GM19025 (cell line): ENCODE data around the gene ST3GAL6.

ENCODE experiments used
- ATAC-seq: cut with Tn5 transposase; IDR thresholded peaks from one replicate; pipeline ENCODE4 v1.9.1; 2021; ENCODE audit warnings: mild to moderate bottlenecking, low read depth, moderate library complexity; ENCODE audit not compliant: unreplicated experiment

Gene ST3GAL6

DNA sequence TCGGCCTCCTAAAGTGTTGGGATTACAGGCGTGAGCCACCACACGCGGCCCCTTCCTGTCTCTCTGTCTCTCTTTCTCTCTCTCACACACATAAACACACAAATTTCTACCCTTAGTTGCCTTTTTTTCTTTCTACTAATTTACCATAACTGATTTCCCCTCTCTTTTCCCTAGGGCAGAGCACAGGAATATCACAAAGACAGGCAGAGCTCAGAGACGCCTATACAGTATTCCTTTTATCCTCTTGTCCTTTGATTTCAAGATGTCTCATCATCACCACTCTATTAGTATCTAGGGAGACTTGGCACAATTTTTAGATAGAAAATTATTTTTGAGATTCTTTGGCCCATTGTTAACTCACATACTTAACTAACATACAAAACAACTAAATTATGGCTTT lies 25.8 kb upstream of the ST3GAL6 start:
- no peak for ATAC-seq

DNA sequence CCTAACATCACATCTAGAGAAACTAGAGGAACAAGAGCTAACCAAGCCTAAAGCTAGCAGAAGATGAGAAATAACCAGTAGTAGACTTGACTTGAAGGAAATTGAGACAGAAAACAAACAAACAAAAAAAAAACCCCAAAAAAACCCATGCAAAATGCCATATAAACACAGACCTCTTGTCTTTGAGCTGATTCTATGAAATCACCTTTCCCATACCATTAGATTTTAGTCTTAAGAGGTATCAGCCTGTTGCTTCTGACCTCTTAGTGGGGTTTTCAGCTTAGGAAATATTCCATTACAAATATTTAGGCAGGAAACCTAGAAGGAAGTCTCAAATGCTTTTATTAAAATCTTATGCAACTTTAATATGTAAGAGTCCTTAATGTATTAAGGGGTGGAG lies 23.9 kb upstream of the ST3GAL6 start:
- ATAC-seq: no peak

DNA sequence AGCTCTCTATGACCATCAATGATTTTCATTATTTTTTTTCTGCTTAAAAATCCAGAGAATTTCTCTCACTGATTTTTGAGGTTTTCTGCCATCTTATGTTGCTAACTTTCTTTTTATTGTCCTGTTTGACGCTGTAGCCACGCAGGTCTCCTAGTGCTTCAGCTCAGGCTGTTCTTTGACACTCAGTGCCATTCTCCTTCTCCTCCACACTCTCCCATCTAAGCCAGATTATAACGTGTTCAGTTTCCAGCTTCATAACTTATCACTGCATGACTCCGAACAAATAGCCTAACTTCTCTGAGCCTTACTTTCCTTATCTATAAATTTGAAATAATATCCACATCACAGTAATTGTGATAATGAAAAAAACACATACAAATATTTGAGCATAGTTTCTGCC lies 22.8 kb upstream of the ST3GAL6 start:
- ATAC-seq: no peak

DNA sequence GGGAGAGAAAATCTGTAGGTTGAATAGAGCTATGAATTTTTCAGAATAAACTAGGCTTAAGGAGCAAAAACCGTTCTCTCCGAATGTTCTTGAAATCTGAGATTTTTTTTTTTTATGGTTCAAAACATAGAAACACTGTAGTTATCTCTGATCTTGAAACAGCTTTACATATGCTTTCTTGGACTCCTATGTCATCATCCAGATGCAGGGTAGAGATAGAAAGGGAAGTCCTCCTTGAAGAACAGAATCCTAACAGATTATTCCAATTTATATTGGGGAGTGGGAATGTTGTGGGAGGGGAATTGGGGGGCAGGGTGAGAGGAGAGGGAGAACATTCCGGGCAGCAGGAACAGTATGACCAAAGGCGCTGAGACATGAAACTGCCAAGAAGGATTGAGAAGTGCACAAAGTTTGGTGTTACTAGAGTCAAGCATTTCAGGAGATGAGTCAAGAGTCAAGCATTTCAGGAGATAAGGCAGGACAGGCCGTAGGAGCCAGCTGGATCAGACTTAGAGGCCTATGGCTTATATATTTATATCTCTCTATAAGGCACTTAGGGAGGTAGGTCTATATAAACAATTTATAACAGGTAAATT lies 21.9 kb upstream of the ST3GAL6 start:
- ATAC-seq: no peak

DNA sequence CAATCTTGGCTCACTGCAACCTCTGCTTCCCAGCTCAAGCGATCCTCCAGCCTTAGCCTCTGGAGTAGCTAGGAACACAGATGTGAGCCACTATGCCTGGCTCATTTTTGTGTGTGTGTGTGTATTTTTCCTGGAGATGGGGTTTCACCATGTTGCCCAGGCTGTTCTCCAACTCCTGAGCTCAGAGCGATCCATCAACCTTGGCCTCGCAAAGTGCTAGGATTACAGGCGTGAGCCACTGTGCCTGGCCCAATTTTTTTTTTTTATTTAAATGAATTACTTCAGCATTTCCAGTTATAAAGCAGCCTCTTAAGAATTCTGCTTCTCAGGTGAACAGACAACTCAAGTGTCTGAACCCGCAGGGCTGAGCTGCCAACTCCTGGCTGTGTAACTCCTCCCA lies 20.1 kb upstream of the ST3GAL6 start:
- no peak for ATAC-seq

DNA sequence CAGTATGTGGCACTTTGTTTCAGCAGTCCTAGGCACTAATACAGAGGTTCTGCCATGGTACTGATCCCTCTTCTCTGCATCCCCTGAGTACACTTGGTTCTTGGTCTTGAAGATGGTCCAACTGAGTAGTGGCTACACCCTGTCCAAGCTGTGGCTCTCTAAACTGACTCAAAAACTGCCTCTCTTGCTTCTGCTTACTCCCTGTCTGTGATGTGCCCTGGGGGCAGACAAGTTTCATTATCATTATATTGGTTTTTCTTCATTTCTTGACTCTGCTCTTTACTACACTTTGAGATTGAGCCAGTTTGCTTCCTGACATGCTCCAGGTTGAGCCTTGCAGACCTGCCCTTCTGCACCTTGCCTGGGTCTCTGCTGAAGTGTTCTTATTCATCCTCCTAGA lies 18.9 kb upstream of the ST3GAL6 start:
- ATAC-seq: no peak

DNA sequence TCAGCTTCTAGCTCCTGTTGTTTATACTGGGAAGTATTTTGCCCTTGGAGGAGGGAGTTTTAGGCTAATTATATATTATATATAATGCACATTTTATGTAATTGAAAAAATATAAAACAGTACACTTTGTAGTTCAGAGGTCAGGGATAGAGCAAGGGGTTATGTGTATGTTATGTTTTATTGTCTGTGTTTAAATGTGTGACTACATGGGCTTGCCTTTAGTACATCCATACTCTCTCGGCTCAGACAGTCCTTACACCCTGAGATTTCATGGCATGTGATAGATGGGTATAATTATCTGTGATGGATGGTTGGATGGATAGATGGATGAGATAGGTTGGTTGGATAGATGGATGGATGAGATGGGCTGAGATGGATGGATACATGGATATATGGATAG lies 17.4 kb upstream of the ST3GAL6 start:
- ATAC-seq: no peak

DNA sequence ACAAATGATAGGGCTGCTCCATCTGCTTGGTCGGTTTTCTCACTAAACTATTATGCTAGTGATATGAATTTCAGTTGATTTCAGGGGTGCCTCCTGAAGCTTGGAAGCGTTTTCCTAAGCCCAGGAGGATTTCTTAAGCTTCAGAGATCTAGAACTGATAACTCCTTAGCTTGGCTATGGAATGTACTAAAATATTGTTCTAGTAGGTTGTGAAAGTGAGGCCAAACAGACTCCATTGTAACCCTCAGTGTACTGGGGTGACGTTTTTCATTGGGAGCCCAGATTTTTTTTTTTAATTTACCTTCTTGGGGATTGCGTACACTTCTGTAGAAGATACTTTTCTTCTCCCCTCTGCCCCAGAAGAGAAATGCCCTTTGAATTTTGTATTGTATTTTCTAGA lies 17.0 kb upstream of the ST3GAL6 start:
- no peak for ATAC-seq

DNA sequence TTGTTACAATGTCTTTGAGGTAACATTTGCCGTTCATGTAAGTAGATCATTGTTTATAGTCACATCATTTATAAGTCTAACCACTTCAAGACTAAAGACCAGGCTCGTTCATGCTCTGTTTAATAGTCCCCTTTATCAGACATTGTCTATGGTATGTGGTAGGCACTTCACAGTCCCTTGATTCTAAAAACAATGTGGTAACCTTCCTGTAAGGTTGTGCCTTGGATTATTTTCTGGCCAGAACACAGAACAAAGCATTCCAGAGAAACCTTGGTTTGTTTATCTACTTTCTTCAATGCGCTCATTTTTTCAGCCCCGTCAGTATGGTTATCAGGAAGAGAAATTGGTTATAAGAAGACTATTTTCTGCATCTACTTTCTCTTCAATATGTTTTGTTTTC lies 16.3 kb upstream of the ST3GAL6 start:
- no peak for ATAC-seq

DNA sequence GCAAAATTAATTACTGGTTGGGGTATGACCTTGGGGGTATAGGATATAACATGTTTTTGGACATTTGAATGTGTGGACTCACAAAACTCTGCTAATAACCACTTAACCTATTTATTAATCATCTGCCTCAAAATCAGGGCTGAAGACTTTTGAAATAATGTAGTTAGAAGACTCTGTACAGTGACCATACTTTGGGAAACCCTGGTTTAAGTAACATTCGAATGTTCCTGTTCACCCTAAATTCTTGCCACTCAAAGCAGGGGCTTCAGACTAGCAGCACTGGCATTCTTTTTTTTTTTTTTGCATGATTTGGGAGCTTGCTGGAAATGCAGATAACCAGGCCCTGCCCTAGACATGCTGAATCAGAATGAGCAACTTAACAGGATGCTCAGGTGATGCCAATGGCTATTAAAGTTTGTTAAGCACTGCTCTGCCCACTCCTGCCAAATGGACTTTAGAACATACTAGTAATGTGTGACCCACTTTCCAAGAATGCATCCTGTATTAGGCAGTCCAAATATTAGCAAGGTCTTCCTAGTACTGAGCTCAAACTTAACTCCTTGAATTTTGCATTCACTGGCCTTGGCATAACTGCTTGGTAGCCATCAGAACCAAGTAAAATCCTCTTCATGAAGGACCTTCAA lies 12.7 kb upstream of the ST3GAL6 start:
- ATAC-seq: no peak

DNA sequence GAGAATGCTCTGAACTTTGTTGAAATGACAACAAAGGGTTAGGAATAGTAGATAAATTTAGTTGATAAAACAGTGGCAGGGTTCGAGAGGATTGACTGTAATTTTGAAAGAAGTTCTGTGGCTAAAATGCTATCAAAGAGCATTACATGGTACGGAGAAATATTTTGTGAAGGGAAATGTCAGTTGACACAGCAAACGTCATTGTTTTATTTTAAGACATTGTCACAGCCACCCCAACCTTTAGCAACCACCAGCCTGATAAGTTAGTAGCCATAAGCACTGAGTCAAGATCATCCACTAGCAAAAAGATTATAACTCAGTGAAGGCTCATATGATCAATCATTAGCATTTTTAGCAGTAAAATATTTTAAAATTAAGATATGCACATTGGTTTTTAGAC lies 8.7 kb upstream of the ST3GAL6 start:
- ATAC-seq: no peak

DNA sequence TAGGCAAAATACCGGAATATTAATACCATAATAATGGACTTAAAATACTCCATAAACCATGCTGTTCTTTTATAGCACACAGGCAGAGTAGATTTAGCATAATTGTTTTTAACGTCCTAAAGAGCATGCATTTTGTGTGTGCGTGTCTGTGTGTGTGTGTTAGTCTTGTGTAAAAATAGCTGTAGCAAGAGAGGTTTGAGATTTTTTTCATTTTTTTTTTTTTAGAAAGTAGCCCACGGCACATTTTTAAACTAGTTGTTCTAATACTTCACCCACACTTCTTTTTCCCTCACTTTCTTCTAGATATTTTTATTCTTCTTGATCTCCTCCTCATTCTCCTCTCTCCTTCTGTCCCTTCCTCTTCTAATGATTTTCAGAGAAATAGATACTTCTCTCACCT lies 7.5 kb upstream of the ST3GAL6 start:
- ATAC-seq: no peak

DNA sequence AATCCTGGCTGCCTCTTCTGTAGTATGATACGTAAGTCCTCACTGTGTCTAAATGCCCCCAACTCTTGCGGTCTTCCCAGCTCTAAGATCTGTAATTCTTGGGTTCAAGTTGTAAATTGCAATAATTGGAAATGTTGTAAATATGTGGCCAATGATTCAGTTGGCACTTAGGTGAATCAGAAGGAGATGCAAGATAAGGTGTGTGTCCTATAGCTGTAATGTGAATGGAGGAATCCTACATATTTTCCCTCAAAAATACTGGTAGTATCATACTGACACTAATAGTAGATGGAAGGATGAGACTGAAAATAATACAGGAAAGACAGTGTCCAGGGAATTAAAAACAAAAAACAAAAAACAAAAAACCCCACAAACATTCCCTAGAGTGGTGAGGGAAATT lies 3.5 kb upstream of the ST3GAL6 start:
- ATAC-seq: no peak

DNA sequence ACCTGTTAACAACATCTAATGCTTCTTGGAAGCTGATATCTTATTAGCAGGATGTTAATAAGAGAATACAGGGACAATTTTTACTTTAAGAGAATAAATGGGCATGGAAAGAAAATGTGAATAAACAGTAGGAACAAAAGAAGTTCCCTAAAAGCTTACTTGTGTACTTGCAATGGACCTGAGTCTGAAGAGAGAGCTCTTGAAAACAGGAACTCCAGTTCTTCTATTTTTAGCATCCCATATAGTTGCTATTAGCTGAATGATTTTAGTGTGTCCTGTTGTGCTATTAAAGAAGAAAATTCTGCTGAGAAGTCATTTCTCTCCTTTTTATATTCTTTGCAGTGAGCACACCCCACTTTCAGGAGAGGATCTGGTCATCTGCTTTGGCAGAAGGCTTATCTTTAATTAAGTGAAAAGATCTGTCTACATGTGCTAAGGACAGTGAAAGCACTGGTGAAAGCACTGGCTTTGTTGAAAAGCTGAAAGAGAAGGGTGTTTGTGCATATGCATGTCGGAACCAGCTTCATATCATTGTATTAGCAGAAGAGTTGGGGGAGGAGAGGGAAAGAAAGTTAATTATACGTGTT lies 1.4 kb upstream of the ST3GAL6 start:
- no peak for ATAC-seq

DNA sequence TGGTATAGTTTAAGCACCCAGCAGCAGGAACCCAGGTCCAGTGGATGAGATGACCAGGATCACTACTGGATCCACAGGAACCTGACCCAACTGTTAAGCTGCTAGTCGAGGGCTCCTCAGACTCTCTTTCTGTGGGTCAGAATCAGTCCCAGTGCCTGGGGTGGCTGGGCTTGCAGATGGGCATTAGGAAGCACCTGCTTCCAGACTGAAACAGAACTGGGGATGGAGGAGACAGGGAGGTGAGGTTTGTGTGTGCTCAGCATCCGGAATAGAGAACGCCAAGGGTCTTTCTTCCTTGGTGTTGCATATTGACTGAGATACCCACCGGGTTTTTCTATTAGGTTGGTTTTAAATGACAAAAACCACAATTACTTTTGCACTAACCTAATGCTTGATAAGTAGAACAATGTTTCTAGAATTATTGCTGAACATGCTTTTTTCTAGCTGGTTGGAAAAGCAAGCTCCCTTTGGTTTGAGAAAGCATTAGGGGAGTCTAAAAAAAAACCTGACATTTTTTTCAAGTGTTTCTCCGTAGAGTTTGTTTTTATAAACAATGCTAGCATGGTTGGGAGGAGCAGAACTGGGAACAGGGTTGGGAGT lies 779 bp downstream of the ST3GAL6 start:
- ATAC-seq: no peak

DNA sequence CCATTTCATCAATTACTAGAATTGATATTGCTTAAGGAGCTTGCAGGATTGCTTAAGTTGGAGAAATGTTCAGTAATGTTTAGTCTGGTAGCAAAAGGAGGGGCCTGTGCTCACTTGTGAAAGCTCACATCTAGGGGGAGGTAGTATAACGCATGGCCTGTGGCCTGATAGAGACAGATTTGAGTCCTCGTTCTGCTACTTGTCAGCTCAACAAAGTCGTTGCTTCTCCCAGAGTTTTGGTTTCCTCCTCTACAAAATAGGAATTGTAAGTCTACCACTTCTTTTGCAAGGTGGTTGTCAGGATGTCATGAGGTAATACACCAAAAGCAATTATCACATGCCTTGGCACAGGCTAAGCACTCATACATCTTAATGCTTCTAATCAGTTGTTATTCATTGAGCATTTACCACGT lies 1.3 kb downstream of the ST3GAL6 start:
- no peak for ATAC-seq

DNA sequence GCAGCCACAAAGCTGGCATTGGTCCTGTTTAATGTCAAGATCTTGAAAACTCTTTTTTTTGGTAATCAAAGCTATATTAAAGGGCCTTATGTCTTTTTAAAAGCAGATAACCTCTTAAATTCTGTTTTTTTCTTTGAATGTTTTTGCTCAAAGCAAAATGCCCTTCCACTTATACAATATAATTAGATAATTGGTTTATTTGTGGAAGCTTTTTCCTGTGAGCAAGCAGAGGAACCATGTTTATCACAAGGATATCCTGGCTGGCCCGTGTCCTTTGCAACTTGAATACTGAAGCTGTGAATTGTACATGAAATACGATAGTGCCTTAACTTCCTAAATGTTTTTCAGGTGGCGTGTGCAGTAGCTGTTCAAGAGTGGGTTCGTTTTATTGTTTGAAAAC lies 2.6 kb downstream of the ST3GAL6 start:
- no peak for ATAC-seq

DNA sequence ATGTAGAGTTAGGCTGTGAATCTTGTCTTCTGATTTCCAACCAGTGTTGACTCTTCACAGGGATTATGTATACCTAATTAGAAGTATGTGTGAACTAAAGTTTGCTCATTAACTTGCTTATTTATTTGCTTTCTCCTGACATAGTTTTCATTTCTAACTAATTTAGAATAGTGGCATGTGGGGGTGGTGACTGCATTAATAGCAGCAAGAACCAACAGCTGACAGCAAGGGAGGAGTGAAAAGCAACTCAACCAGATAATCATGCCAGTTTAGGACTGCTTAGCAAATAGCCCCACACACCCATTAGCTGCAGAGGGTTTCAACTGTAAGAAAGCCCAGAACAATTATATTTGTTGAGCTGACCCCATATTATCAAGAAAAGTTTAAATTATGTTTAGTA lies 3.8 kb downstream of the ST3GAL6 start:
- no peak for ATAC-seq

DNA sequence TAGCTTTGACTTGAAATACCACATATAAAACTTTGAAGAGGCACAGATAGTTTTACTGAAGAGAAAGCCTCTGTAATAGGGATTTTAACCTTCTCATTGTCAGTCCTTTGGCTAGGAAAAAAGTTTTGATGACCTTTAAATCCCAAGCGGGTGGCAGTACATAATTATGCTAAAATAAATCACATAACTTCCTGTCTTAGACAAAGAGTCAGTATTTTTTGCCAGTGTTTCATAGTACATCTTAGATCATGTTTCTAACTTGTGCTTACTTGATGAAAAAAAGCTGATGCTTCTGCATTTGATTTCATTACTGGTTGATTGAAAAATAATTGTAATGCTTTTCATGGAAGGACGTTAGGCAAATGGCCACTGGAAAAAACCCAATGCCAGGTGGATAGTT lies 5.8 kb downstream of the ST3GAL6 start:
- ATAC-seq: no peak

DNA sequence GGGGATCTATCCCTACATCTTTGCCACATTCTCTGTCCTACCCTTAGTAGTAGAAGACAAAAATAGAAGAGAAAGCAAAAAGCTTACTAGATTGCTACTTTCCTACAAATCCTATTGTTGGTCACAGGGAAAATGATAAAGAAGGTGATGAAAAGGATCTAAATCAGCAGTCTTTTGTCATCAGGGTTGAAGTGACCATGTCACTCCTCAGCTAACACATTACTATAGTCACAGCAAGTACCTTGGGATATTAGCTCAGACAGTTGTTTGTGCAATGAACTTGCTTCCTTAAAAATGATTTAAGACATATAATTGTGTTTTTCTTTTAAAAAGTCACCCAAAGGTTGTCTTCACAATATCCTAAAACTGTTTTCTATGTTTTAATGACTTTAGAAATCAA lies 6.3 kb downstream of the ST3GAL6 start:
- no peak for ATAC-seq

DNA sequence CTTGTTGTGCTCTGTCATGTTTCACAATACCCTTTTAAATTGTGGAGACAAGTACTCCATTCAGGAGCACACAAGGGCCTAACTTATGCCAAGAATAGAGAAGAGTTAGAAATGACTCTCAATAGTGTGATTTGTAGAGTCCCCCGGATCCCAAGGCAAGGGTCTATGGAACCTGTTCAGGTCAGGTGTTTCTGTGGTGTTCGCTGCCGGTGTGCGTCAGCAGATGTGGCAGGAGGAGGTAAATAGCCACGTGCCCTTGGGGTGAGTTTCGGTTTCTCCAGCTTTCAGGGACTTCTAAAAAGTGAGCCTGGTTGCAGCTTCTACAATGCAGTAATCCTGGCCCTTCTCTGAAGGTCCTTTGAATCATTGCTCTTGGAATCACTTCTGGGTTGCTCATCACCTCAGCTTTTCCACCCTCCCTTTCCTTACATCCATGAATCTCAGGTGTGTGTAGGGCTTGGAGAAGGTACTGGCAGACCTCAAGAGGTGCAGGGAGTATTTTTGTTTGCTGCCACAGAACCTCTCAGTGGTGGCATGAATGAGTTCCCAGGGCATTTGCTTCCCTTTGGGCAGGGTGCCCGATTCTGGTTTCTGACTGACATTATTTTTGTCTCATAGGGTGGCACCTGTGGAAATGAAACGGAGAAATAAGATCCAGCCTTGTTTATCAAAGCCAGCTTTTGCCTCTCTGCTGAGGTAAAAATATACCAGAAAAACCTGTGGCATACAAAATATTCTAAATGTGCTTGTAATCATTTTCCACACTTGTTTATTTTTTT lies 7.3 kb downstream of the ST3GAL6 start:
- peak; percentile 77 for ATAC-seq
